Spleen (tissue), 7 donors: ENCODE measurements around the gene PLTP.

Source experiments
- POLR2A ChIP-seq, 3 donors: fragments of 450-650 bp; IDR thresholded peaks; one replicate each; pipeline ENCODE4 v1.5.1; 2017; ENCODE audit warnings: antibody characterized with exemption in 3 of 3, mild to moderate bottlenecking in 1 of 3
- TF ChIP-seq, protein P1 (sequence below), 11 experiments: fragments of 200-600 bp in 7 of 11; fragments of 450-650 bp in 4 of 11; sonication (generic) in 4 of 11; IDR thresholded peaks in 8 of 11; conservative IDR thresholded peaks in 3 of 11; 1 replicate in 7 of 11; 2 replicates in 4 of 11; pipeline versions ENCODE4 v1.4.0 to v1.8.0; 2016 to 2021; ENCODE audit warnings: antibody characterized with exemption in 11 of 11, inconsistent platforms in 4 of 11, mild to moderate bottlenecking in 1 of 11
- donor health status: DM: no; HTN: no; CAD: no; lungs with moderate emphysema.
- donor health status: DM: no; HTN: no; CAD: no.
- donor health status: DM: no; HTN: no; CAD: no.

DNA sequence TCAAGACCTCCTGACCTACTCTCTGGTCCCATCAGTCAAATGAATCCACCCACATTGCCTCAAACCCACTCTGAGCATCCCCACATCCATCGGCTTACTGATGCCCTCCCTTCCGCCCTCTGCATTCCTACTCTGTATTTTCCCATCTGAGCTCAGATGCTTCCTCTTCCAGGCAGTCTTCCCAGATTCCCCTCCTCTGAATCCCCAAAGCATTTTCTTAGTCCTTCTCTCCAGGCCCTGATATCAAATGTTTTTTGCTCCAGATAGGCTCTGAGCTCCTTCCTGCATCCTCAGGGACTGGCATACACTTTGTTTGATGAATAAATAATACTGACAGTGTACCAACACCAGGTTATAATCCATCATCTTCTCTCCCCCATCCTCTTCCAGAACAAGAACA lies 3.9 kb downstream of the PLTP start:
- TF ChIP-seq, protein P1, sequence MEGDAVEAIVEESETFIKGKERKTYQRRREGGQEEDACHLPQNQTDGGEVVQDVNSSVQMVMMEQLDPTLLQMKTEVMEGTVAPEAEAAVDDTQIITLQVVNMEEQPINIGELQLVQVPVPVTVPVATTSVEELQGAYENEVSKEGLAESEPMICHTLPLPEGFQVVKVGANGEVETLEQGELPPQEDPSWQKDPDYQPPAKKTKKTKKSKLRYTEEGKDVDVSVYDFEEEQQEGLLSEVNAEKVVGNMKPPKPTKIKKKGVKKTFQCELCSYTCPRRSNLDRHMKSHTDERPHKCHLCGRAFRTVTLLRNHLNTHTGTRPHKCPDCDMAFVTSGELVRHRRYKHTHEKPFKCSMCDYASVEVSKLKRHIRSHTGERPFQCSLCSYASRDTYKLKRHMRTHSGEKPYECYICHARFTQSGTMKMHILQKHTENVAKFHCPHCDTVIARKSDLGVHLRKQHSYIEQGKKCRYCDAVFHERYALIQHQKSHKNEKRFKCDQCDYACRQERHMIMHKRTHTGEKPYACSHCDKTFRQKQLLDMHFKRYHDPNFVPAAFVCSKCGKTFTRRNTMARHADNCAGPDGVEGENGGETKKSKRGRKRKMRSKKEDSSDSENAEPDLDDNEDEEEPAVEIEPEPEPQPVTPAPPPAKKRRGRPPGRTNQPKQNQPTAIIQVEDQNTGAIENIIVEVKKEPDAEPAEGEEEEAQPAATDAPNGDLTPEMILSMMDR (IDR thresholded peaks at IDR 0.05 in 8 of 11, conservative IDR thresholded peaks at IDR 0.05 in 3 of 11), result no peak
- TF ChIP-seq POLR2A (IDR thresholded peaks at IDR 0.05), result no peak
